MM.1S (cell line): ENCODE measurements around the gene DZANK1.

ENCODE experiments used
- CTCF ChIP-seq: fragments of 300-600 bp; sonication (generic); IDR thresholded peaks from 2 replicates; pipeline ENCODE4 v1.5.1; 2016; ENCODE audit warnings: antibody characterized with exemption, low read length, mixed read lengths
- EZH2phosphoT487 ChIP-seq: fragments of 300-600 bp; sonication (generic); IDR thresholded peaks from 2 replicates; pipeline ENCODE4 v1.6.1; 2018; ENCODE audit warnings: antibody characterized with exemption, low read length

- TF ChIP-seq CTCF, result no peak
- TF ChIP-seq EZH2phosphoT487, result no peak
Observed at GRCh38 chr20:18397030-18397429, 69.8 kb downstream of the DZANK1 start.
